GM23338 (cell line): ENCODE data around the gene PAPPA2. TPM values are rescaled to one million over a fixed set of nuclear protein-coding genes. Genes with fewer than 3 reads are reported as not detected.

Source experiments
- ATAC-seq: fragments of 200-7000 bp; cut with Tn5 transposase; 3 replicates; pipeline ENCODE4 v1.9.1; 2020
- DNase-seq: peaks from one replicate; pipeline ENCODE4 v3.0.0-alpha.2; 2015; ENCODE audit warnings: low spot score
- H2AFZ ChIP-seq: fragments of 200-600 bp; sonication (generic); 2 replicates; pipeline ENCODE4 v1.8.0; 2016; ENCODE audit warnings: antibody characterized with exemption, mild to moderate bottlenecking, moderate library complexity
- H3F3A ChIP-seq: fragments of 200-600 bp; sonication (generic); replicated peaks from 2 replicates; pipeline ENCODE4 v1.8.0; 2017; ENCODE audit warnings: antibody characterized with exemption, mixed run types, low read depth
- H3K27ac ChIP-seq: fragments of 200-600 bp; sonication (generic); 2 replicates; pipeline ENCODE4 v1.6.1; 2016; ENCODE audit warnings: low read depth
- H3K27me3 ChIP-seq: fragments of 200-600 bp; sonication (generic); 2 replicates; pipeline ENCODE4 v1.8.0; 2016; ENCODE audit warnings: mild to moderate bottlenecking, mixed run types, moderate library complexity; ENCODE audit not compliant: insufficient read depth
- H3K36me3 ChIP-seq: fragments of 200-600 bp; sonication (generic); 2 replicates; pipeline ENCODE4 v1.8.0; 2016; ENCODE audit warnings: mild to moderate bottlenecking; ENCODE audit not compliant: insufficient read depth
- H3K4me1 ChIP-seq: fragments of 200-600 bp; sonication (generic); 2 replicates; pipeline ENCODE4 v1.8.0; 2016; ENCODE audit warnings: mild to moderate bottlenecking, moderate library complexity; ENCODE audit not compliant: insufficient read depth
- H3K4me2 ChIP-seq: fragments of 200-600 bp; sonication (generic); 2 replicates; pipeline ENCODE4 v1.7.1; 2017; ENCODE audit warnings: mixed run types
- H3K4me3 ChIP-seq: fragments of 200-600 bp; sonication (generic); 2 replicates; pipeline ENCODE4 v1.6.1; 2016; ENCODE audit warnings: mixed run types
- H3K79me2 ChIP-seq: fragments of 200-600 bp; sonication (generic); replicated peaks from 2 replicates; pipeline ENCODE4 v1.8.0; 2017; ENCODE audit warnings: mild to moderate bottlenecking; ENCODE audit not compliant: insufficient read depth
- H3K9me2 ChIP-seq: fragments of 200-600 bp; sonication (generic); 2 replicates; pipeline ENCODE4 v1.8.0; 2017; ENCODE audit not compliant: insufficient read depth
- H4K20me1 ChIP-seq: fragments of 200-600 bp; sonication (generic); replicated peaks from 2 replicates; pipeline ENCODE4 v1.8.0; 2017; ENCODE audit warnings: mild to moderate bottlenecking; ENCODE audit not compliant: insufficient read depth
- H3K27ac Mint-ChIP-seq: 2 replicates; pipeline ENCODE4 v1.8.0; 2020; ENCODE audit warnings: inconsistent platforms, mild to moderate bottlenecking, moderate library complexity, mixed read lengths
- H3K27me3 Mint-ChIP-seq: 3 replicates; pipeline ENCODE4 v1.8.0; 2022; ENCODE audit warnings: low read depth, mild to moderate bottlenecking, moderate library complexity, mixed read lengths, inconsistent platforms; ENCODE audit not compliant: insufficient read depth, poor library complexity
- H3K36me3 Mint-ChIP-seq: 3 replicates; pipeline ENCODE4 v1.8.0; 2021; ENCODE audit warnings: low read depth, mild to moderate bottlenecking, inconsistent platforms, moderate library complexity, mixed read lengths
- H3K4me1 Mint-ChIP-seq: 3 replicates; pipeline ENCODE4 v1.8.0; 2020; ENCODE audit warnings: mild to moderate bottlenecking, inconsistent platforms, mixed read lengths
- H3K4me3 Mint-ChIP-seq: 3 replicates; pipeline ENCODE4 v1.8.0; 2021; ENCODE audit warnings: moderate library complexity, mild to moderate bottlenecking, inconsistent platforms, mixed read lengths
- H3K9me3 Mint-ChIP-seq: 3 replicates; pipeline ENCODE4 v1.8.0; 2020; ENCODE audit warnings: moderate library complexity, mild to moderate bottlenecking, inconsistent platforms, mixed read lengths
- CREB1 ChIP-seq: fragments of 250-450 bp; sonication (Bioruptor Pico); IDR thresholded peaks from 2 replicates; pipeline ENCODE4 v1.5.0; 2020; ENCODE audit warnings: low read depth, mild to moderate bottlenecking, moderate library complexity
- CTCF ChIP-seq, 2 experiments: fragments of 200-600 bp in 1 of 2; sonication (generic) in 1 of 2; conservative IDR thresholded peaks; 2 replicates each; pipeline versions ENCODE4 v1.5.1 to v1.6.1; 2016 to 2017; ENCODE audit warnings: antibody characterized with exemption in 2 of 2, low read depth in 2 of 2, mild to moderate bottlenecking in 2 of 2, moderate library complexity in 1 of 2
- ETS1 ChIP-seq: IDR thresholded peaks from 2 replicates; pipeline ENCODE4 v1.6.1; 2016; ENCODE audit warnings: antibody characterized with exemption
- EZH2 ChIP-seq: fragments of 200-600 bp; sonication (generic); IDR thresholded peaks from one replicate; pipeline ENCODE4 v1.8.0; 2017; ENCODE audit warnings: antibody characterized with exemption, mild to moderate bottlenecking, low read depth; ENCODE audit not compliant: unreplicated experiment
- EZH2phosphoT487 ChIP-seq: fragments of 200-600 bp; sonication (generic); IDR thresholded peaks from one replicate; pipeline ENCODE4 v1.8.1; 2018; ENCODE audit warnings: antibody characterized with exemption; ENCODE audit not compliant: unreplicated experiment
- JUNB ChIP-seq: IDR thresholded peaks from one replicate; pipeline ENCODE4 v1.6.1; 2016; ENCODE audit warnings: antibody characterized with exemption; ENCODE audit not compliant: unreplicated experiment
- NANOG ChIP-seq: IDR thresholded peaks from 2 replicates; pipeline ENCODE4 v1.6.1; 2016; ENCODE audit warnings: antibody characterized with exemption, borderline replicate concordance
- POLR2AphosphoS5 ChIP-seq: IDR thresholded peaks from 2 replicates; pipeline ENCODE4 v1.6.1; 2016; ENCODE audit warnings: antibody characterized with exemption, low read depth
- REST ChIP-seq: IDR thresholded peaks from one replicate; pipeline ENCODE4 v1.6.1; 2018; ENCODE audit warnings: antibody characterized with exemption; ENCODE audit not compliant: unreplicated experiment
- STAT1 ChIP-seq: IDR thresholded peaks from one replicate; pipeline ENCODE4 v1.6.1; 2016; ENCODE audit warnings: antibody characterized with exemption; ENCODE audit not compliant: unreplicated experiment
- ZNF114 ChIP-seq: fragments of 250-450 bp; sonication (Bioruptor Pico); IDR thresholded peaks from 2 replicates; pipeline ENCODE4 v1.5.0; 2020; ENCODE audit warnings: mild to moderate bottlenecking, moderate library complexity
- ZNF331 ChIP-seq: fragments of 250-450 bp; sonication (Bioruptor Pico); IDR thresholded peaks from 2 replicates; pipeline ENCODE4 v1.5.0; 2020; ENCODE audit warnings: low read depth, mild to moderate bottlenecking, moderate library complexity
- ZNF462 ChIP-seq: fragments of 250-450 bp; sonication (Bioruptor Pico); IDR thresholded peaks from 2 replicates; pipeline ENCODE4 v1.5.0; 2020; ENCODE audit warnings: mild to moderate bottlenecking, moderate library complexity
- polyA plus RNA-seq: library from polyadenylated mRNA; unstranded; fragments of >200 nt; fragmentation: Nextera tagmentation; extraction: Ambion mirVana; gene quantifications from 2 replicates; pipeline ENCODE4 v1.2.1, GENCODE V29; 2016
- total RNA-seq: library from RNA; depleted of rRNA; stranded (reverse); fragments of >200 nt; shearing (Covaris generic); gene quantifications from 2 replicates; pipeline ENCODE4 v1.2.3, GENCODE V29; 2014

PAPPA2 gene
- total and polyA plus RNA-seq, 2 experiments from 2014 or later = 1.4 to 1.7 TPM

- Histone ChIP-seq H3K36me3 (no peaks in the 10 kb centered on the region), H3K27ac (no peak overlapping the region), H3K4me3 (no peak overlapping the region), H3K4me2 (no peak overlapping the region), H3F3A (no peaks in the 10 kb centered on the region), H4K20me1 (no peaks in the 10 kb centered on the region), H2AFZ (no peak overlapping the region; the same call in 1 of the 2 replicates), H3K79me2 (no peaks in the 10 kb centered on the region), H3K9me2 (peaks cover 3% of the 10 kb centered on the region; the same call in 1 of the 2 replicates), H3K4me1 (peaks cover 7% of the 10 kb centered on the region), H3K27me3 (no peaks in the 10 kb centered on the region)
- peaks cover 1% of the 10 kb centered on the region for H3K27me3 Mint-ChIP-seq
- H3K4me1 Mint-ChIP-seq = peaks cover 6% of the 10 kb centered on the region
- TF ChIP-seq ETS1 = no peak
- no peak for TF ChIP-seq CTCF (conservative IDR thresholded peaks at IDR 0.05; ENCODE audit: low read depth in 2 of 2)
- no peak for TF ChIP-seq EZH2
- no peak for TF ChIP-seq NANOG
- TF ChIP-seq EZH2phosphoT487 = no peak
- no peak for TF ChIP-seq JUNB
- TF ChIP-seq ZNF114 (CRISPR knock-in tag) = no peak
- no peak for TF ChIP-seq STAT1
- TF ChIP-seq ZNF331 (CRISPR knock-in tag) = no peak
- no peak for TF ChIP-seq CREB1 (CRISPR knock-in tag)
- TF ChIP-seq REST = no peak
- no peak for TF ChIP-seq POLR2AphosphoS5
- TF ChIP-seq ZNF462 (CRISPR knock-in tag) = no peak
- no peaks in the 10 kb centered on the region for H3K36me3 Mint-ChIP-seq
- H3K4me3 Mint-ChIP-seq = no peak overlapping the region
- H3K9me3 Mint-ChIP-seq = no peaks in the 10 kb centered on the region
- no peak overlapping the region for H3K27ac Mint-ChIP-seq
- ATAC-seq (no peak), DNase-seq (no peak)
Observed at GRCh38 chr1:176795929-176796328, 333.0 kb downstream of the PAPPA2 start.
